Right atrium auricular region (tissue), 2 donors: Measurements from ENCODE around the gene FRMD4A. TPM values are rescaled to one million over a fixed set of nuclear protein-coding genes. Genes with fewer than 3 reads are reported as not detected.

Experiments
- DNase-seq: peaks from one replicate; pipeline ENCODE4 v3.0.0-alpha.2; 2019; ENCODE audit warnings: low spot score
- H3K27ac ChIP-seq, 2 donors: fragments of 200-600 bp; sonication (generic); 1 replicate in 1 of 2; 2 replicates in 1 of 2; pipeline ENCODE4 v1.5.1; 2016 to 2019
- H3K27me3 ChIP-seq, 2 donors: fragments of 200-600 bp; sonication (generic); one replicate each; pipeline versions ENCODE4 v1.5.1 to v1.6.0; 2017 to 2019
- H3K36me3 ChIP-seq: fragments of 200-600 bp; sonication (generic); one replicate; pipeline ENCODE4 v1.5.1; 2016
- H3K4me1 ChIP-seq, 2 donors: fragments of 200-600 bp; sonication (generic); one replicate each; pipeline versions ENCODE4 v1.5.1 to v1.6.0; 2017 to 2019
- H3K4me3 ChIP-seq, 2 donors: fragments of 200-600 bp; sonication (generic); 1 replicate in 1 of 2; 2 replicates in 1 of 2; pipeline ENCODE4 v1.5.1; 2017 to 2019; ENCODE audit warnings: mild to moderate bottlenecking in 1 of 2, moderate library complexity in 1 of 2
- H3K9me3 ChIP-seq, 2 donors: fragments of 200-600 bp; sonication (generic); one replicate each; pipeline ENCODE4 v1.5.1; 2019
- CTCF ChIP-seq, 2 donors: fragments of 200-600 bp; sonication (generic); IDR thresholded peaks; one replicate each; pipeline ENCODE4 v1.5.1; 2019; ENCODE audit warnings: antibody characterized with exemption in 2 of 2
- total RNA-seq, 2 donors: library from RNA; depleted of rRNA; stranded (reverse); fragments of >200 nt; gene quantifications; one replicate each; pipeline ENCODE4 v1.1.0, GENCODE V29; 2016

FRMD4A gene
- total RNA-seq, 2 donors from 2014 or later = 15.9 to 22.9 TPM

- H3K9me3 ChIP-seq = no peaks in the 10 kb centered on the region
- H3K36me3 ChIP-seq = peaks cover 16% of the 10 kb centered on the region
- peaks cover 0 to 15% of the 10 kb centered on the region in 2 donors for H3K4me1 ChIP-seq
- H3K4me3 ChIP-seq = no peak overlapping the region
- no peaks in the 10 kb centered on the region for H3K27me3 ChIP-seq
- no peak for DNase-seq
- no peak for TF ChIP-seq CTCF (IDR thresholded peaks at IDR 0.05)
- H3K27ac ChIP-seq = peak overlapping the region; percentile 71 to 88
These were observed 699.1 kb downstream of the FRMD4A start for GRCh38 chr10:13631594-13631993.

- no peaks in the 10 kb centered on the region for H3K27me3 ChIP-seq
- no peaks in the 10 kb centered on the region for H3K9me3 ChIP-seq
- no peak overlapping the region for H3K4me3 ChIP-seq
- peaks cover 0 to 15% of the 10 kb centered on the region in 2 donors for H3K4me1 ChIP-seq
- no peak for DNase-seq
- H3K27ac ChIP-seq = no peak overlapping the region
- no peak for TF ChIP-seq CTCF (IDR thresholded peaks at IDR 0.05)
- H3K36me3 ChIP-seq = peaks cover 16% of the 10 kb centered on the region
These were observed 700.5 kb downstream of the FRMD4A start for GRCh38 chr10:13630231-13630630.

- no peak for DNase-seq
- Histone ChIP-seq H3K27me3 (no peaks in the 10 kb centered on the region), H3K9me3 (no peaks in the 10 kb centered on the region), H3K27ac (no peak overlapping the region), H3K36me3 (peaks cover 16% of the 10 kb centered on the region), H3K4me1 (peaks cover 0 to 5% of the 10 kb centered on the region in 2 donors), H3K4me3 (no peak overlapping the region)
- no peak for TF ChIP-seq CTCF (IDR thresholded peaks at IDR 0.05)
These were observed 701.6 kb downstream of the FRMD4A start for GRCh38 chr10:13629116-13629515.

DNA sequence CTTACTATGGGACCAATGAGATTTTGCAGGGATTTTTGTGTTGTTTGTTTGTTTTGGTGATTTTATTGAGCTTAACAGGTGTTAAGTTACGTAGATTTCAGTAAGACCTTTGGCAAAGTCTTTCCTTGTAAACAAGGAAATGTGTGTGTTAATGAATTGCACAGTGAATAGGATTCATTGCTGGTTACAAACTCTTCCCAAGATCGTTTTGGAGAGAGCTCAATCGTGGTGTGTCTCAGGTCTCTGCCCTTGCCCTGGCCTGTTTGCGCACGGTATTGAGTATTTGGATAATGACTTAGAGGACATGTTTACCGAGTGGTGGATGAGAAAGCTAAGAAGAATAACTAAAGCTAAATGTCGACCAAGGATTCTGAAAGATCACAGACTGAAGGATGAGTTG lies 702.1 kb downstream of the FRMD4A start:
- H3K4me1 ChIP-seq = peaks cover 0 to 5% of the 10 kb centered on the region in 2 donors
- no peak for DNase-seq
- no peaks in the 10 kb centered on the region for H3K27me3 ChIP-seq
- no peaks in the 10 kb centered on the region for H3K9me3 ChIP-seq
- no peak overlapping the region for H3K4me3 ChIP-seq
- TF ChIP-seq CTCF (IDR thresholded peaks at IDR 0.05) = no peak
- peaks cover 16% of the 10 kb centered on the region for H3K36me3 ChIP-seq
- no peak overlapping the region for H3K27ac ChIP-seq

GRCh38 chr10:13627459-13628310 lies 703.0 kb downstream of the FRMD4A start:
- no peak for TF ChIP-seq CTCF (IDR thresholded peaks at IDR 0.05)
- H3K4me3 ChIP-seq = no peak overlapping the region
- peaks cover 16% of the 10 kb centered on the region for H3K36me3 ChIP-seq
- no peaks in the 10 kb centered on the region for H3K4me1 ChIP-seq
- no peak for DNase-seq
- H3K27ac ChIP-seq = no peak overlapping the region
- H3K9me3 ChIP-seq = no peaks in the 10 kb centered on the region
- no peaks in the 10 kb centered on the region for H3K27me3 ChIP-seq
